Activated B cell treated with CpG ODN at 0.5 μM for 24 hours (primary cell): Measurements from ENCODE around the gene OSBPL2. TPM values are rescaled to one million over a fixed set of nuclear protein-coding genes. Genes with fewer than 3 reads are reported as not detected.

Source experiments
- ATAC-seq: fragments of 200-7000 bp; cut with Tn5 transposase; one replicate; pipeline ENCODE4 v1.10.0; 2021; ENCODE audit warnings: low read depth, mild to moderate bottlenecking, moderate library complexity
- CTCF ChIA-PET: fragments of 350-600 bp; sonication (Branson Sonifier 250); formaldehyde crosslinking; loops from one replicate; lab custom pipeline; 2021; ENCODE audit warnings: antibody characterized with exemption; lab: Charles Lee
- POLR2A ChIA-PET: fragments of 350-600 bp; sonication (Branson Sonifier 250); formaldehyde crosslinking; loops from one replicate; lab custom pipeline; 2021; ENCODE audit warnings: antibody characterized with exemption; lab: Charles Lee
- DNase-seq: peaks from one replicate; pipeline ENCODE4 v3.0.0; 2022
- H3K27ac Mint-ChIP-seq: one replicate; pipeline ENCODE4 v1.8.0; 2020; ENCODE audit warnings: mixed read lengths
- H3K27me3 Mint-ChIP-seq: one replicate; pipeline ENCODE4 v1.8.0; 2021; ENCODE audit warnings: mixed read lengths
- H3K36me3 Mint-ChIP-seq: one replicate; pipeline ENCODE4 v1.8.0; 2021; ENCODE audit warnings: low read depth, mixed read lengths
- H3K4me1 Mint-ChIP-seq: one replicate; pipeline ENCODE4 v1.8.0; 2021; ENCODE audit warnings: mixed read lengths
- H3K4me3 Mint-ChIP-seq: one replicate; pipeline ENCODE4 v1.8.0; 2020; ENCODE audit warnings: mild to moderate bottlenecking, mixed read lengths
- H3K9me3 Mint-ChIP-seq: one replicate; pipeline ENCODE4 v1.8.0; 2020; ENCODE audit warnings: mixed read lengths
- CTCF ChIP-seq: fragments of 200-600 bp; IDR thresholded peaks from one replicate; pipeline ENCODE4 v1.8.0; 2022; ENCODE audit warnings: antibody characterized with exemption, mild to moderate bottlenecking
- intact Hi-C: fragments of 100-400 bp; cut with micrococcal nuclease; formaldehyde crosslinking; loops from one replicate; pipeline ENCODE4 v1.15.1; 2024
- total RNA-seq: library from RNA; stranded (reverse); gene quantifications from 2 replicates; pipeline ENCODE4 v1.2.3, GENCODE V29; 2022

The OSBPL2 gene
- total RNA-seq, 1 donor from 2014 or later: 43.0 TPM

GRCh38 chr20:62202083-62202395, 36.3 kb upstream of the OSBPL2 start:
- Mint-ChIP-seq H3K9me3 (no peaks in the 10 kb centered on the region), H3K36me3 (peaks cover 50% of the 10 kb centered on the region), H3K27me3 (no peaks in the 10 kb centered on the region), H3K4me3 (peak overlapping the region; percentile 75), H3K27ac (no peak overlapping the region), H3K4me1 (peaks cover 33% of the 10 kb centered on the region)
- ATAC-seq (peak; percentile 19), DNase-seq (no peak)
- CTCF ChIA-PET: interaction anchor here (0.6 kb wide), 1 partner anchor 78 kb away, joined by 3 read pairs; no protein-coding TSS in a partner anchor
- intact Hi-C loops: loop anchor here (5.0 kb wide), 1 partner anchor 35 kb away; the partner anchor contains the start of gene OSBPL2
- no peak for TF ChIP-seq CTCF
- POLR2A ChIA-PET: interaction anchor here (0.6 to 1.0 kb wide), 2 partner anchors 9 to 36 kb away, joined by 3 read pairs; no protein-coding TSS in a partner anchor

- CTCF ChIA-PET: no interaction called here
- ATAC-seq: no peak
- POLR2A ChIA-PET: interaction anchor here (0.6 kb wide), 1 partner anchor 10 kb away, joined by 3 read pairs; no protein-coding TSS in a partner anchor
- H3K36me3 Mint-ChIP-seq: peaks cover 45% of the 10 kb centered on the region
- no peak for TF ChIP-seq CTCF
- H3K27ac Mint-ChIP-seq: no peak overlapping the region
- no peaks in the 10 kb centered on the region for H3K9me3 Mint-ChIP-seq
- no peaks in the 10 kb centered on the region for H3K27me3 Mint-ChIP-seq
- DNase-seq: no peak
- H3K4me3 Mint-ChIP-seq: no peak overlapping the region
- peaks cover 33% of the 10 kb centered on the region for H3K4me1 Mint-ChIP-seq
- intact Hi-C loops: loop anchor here (5.0 kb wide), 1 partner anchor 34 kb away; the partner anchor contains the start of gene OSBPL2
These were observed 35.5 kb upstream of the OSBPL2 start for GRCh38 chr20:62202676-62203377.

- Mint-ChIP-seq H3K27ac (no peak overlapping the region), H3K27me3 (no peaks in the 10 kb centered on the region), H3K9me3 (no peaks in the 10 kb centered on the region), H3K36me3 (peaks cover 39% of the 10 kb centered on the region), H3K4me1 (peaks cover 33% of the 10 kb centered on the region), H3K4me3 (no peak overlapping the region)
- POLR2A ChIA-PET: no interaction called here
- ATAC-seq: no peak
- no peak for DNase-seq
- CTCF ChIA-PET: no interaction called here
- TF ChIP-seq CTCF: no peak
- intact Hi-C loops: loop anchor here (5.0 kb wide), 1 partner anchor 34 kb away; the partner anchor contains the start of gene OSBPL2
These were observed 34.8 kb upstream of the OSBPL2 start for GRCh38 chr20:62203378-62204030.

- DNase-seq (no peak), ATAC-seq (no peak)
- POLR2A ChIA-PET: no interaction called here
- H3K27ac Mint-ChIP-seq: no peak overlapping the region
- intact Hi-C loops: no loop called here
- no peaks in the 10 kb centered on the region for H3K9me3 Mint-ChIP-seq
- peaks cover 18% of the 10 kb centered on the region for H3K36me3 Mint-ChIP-seq
- CTCF ChIA-PET: no interaction called here
- H3K4me3 Mint-ChIP-seq: no peak overlapping the region
- H3K4me1 Mint-ChIP-seq: peaks cover 29% of the 10 kb centered on the region
- TF ChIP-seq CTCF: no peak
- H3K27me3 Mint-ChIP-seq: no peaks in the 10 kb centered on the region
These were observed 32.5 kb upstream of the OSBPL2 start for GRCh38 chr20:62205618-62206387.
